OCI-LY1 (cell line): Measurements from ENCODE around the gene GNA12.

ENCODE experiments used
- H2AFZ ChIP-seq: fragments of 200-600 bp; sonication (generic), shearing (Covaris generic); 2 replicates; pipeline ENCODE4 v1.6.0; 2014; ENCODE audit warnings: antibody characterized with exemption, mild to moderate bottlenecking, low read length
- H3F3A ChIP-seq: fragments of 200-600 bp; sonication (generic), shearing (Covaris generic); 2 replicates; pipeline ENCODE4 v1.6.0; 2014; ENCODE audit warnings: mild to moderate bottlenecking, antibody characterized with exemption, low read length, moderate library complexity; ENCODE audit not compliant: insufficient read depth
- H3K27ac ChIP-seq: fragments of 200-600 bp; sonication (generic); 2 replicates; pipeline ENCODE4 v1.5.1; 2014; ENCODE audit warnings: low read length, mixed run types, mild to moderate bottlenecking, low read depth; ENCODE audit not compliant: poor library complexity, severe bottlenecking
- H3K27me3 ChIP-seq: fragments of 200-600 bp; sonication (generic); 2 replicates; pipeline ENCODE4 v1.6.0; 2014; ENCODE audit warnings: antibody characterized with exemption, mild to moderate bottlenecking, low read length, moderate library complexity; ENCODE audit not compliant: insufficient read depth
- H3K36me3 ChIP-seq: fragments of 200-600 bp; sonication (generic); 2 replicates; pipeline ENCODE4 v1.6.1; 2014; ENCODE audit warnings: mild to moderate bottlenecking, antibody characterized with exemption, low read length, moderate library complexity, mixed read lengths; ENCODE audit not compliant: insufficient read depth
- H3K4me1 ChIP-seq: fragments of 200-600 bp; sonication (generic); 2 replicates; pipeline ENCODE4 v1.5.1; 2014; ENCODE audit warnings: mild to moderate bottlenecking, low read length, moderate library complexity; ENCODE audit not compliant: insufficient read depth, severe bottlenecking
- H3K4me2 ChIP-seq: fragments of 200-600 bp; sonication (generic), shearing (Covaris generic); 2 replicates; pipeline ENCODE4 v1.6.1; 2014; ENCODE audit warnings: low read length
- H3K4me3 ChIP-seq: fragments of 200-600 bp; sonication (generic); 2 replicates; pipeline ENCODE4 v1.5.1; 2014; ENCODE audit warnings: low read length, low read depth, mild to moderate bottlenecking, mixed read lengths; ENCODE audit not compliant: poor library complexity, severe bottlenecking
- H3K79me2 ChIP-seq: fragments of 200-600 bp; shearing (Covaris generic); 2 replicates; pipeline ENCODE4 v1.6.1; 2016; ENCODE audit warnings: mixed run types, low read length, mixed read lengths; ENCODE audit not compliant: insufficient read depth
- H3K9ac ChIP-seq: fragments of 200-600 bp; sonication (generic), shearing (Covaris generic); 2 replicates; pipeline ENCODE4 v1.6.1; 2014; ENCODE audit warnings: mild to moderate bottlenecking, low read length, mixed read lengths
- H3K9me2 ChIP-seq: fragments of 200-600 bp; sonication (generic), shearing (Covaris generic); 2 replicates; pipeline ENCODE4 v1.6.1; 2014; ENCODE audit warnings: low read depth, mild to moderate bottlenecking, low read length, mixed read lengths
- H3K9me3 ChIP-seq: fragments of 200-600 bp; shearing (Covaris generic); 2 replicates; pipeline ENCODE4 v1.6.1; 2014; ENCODE audit warnings: low read length, mixed read lengths
- H4K20me1 ChIP-seq: fragments of 200-600 bp; sonication (generic), shearing (Covaris generic); 2 replicates; pipeline ENCODE4 v1.6.0; 2016; ENCODE audit warnings: mild to moderate bottlenecking, low read length; ENCODE audit not compliant: insufficient read depth
- CTCF ChIP-seq: fragments of 200-600 bp; sonication (generic), shearing (Covaris generic); IDR thresholded peaks from 2 replicates; pipeline ENCODE4 v1.5.1; 2017; ENCODE audit warnings: mild to moderate bottlenecking, antibody characterized with exemption, low read length, moderate library complexity, mixed read lengths
- EZH2 ChIP-seq: fragments of 200-600 bp; sonication (generic), shearing (Covaris generic); IDR thresholded peaks from 2 replicates; pipeline ENCODE4 v1.8.0; 2017; ENCODE audit warnings: borderline replicate concordance, mixed run types, mild to moderate bottlenecking, antibody characterized with exemption, low read length, moderate library complexity, mixed read lengths

The GNA12 gene

GRCh38 chr7:2837496-2837895 is 6.6 kb downstream of the GNA12 start:
- H3F3A ChIP-seq, result no peaks in the 10 kb centered on the region
- H3K4me1 ChIP-seq, result peaks cover 8% of the 10 kb centered on the region
- H3K27ac ChIP-seq, result no peak overlapping the region
- H2AFZ ChIP-seq, result no peak overlapping the region
- H3K4me3 ChIP-seq, result no peak overlapping the region
- no peaks in the 10 kb centered on the region for H3K79me2 ChIP-seq
- H3K9me3 ChIP-seq, result no peaks in the 10 kb centered on the region
- no peak overlapping the region for H3K4me2 ChIP-seq
- no peaks in the 10 kb centered on the region for H3K9me2 ChIP-seq
- no peaks in the 10 kb centered on the region; the same call in 1 of the 2 replicates for H3K36me3 ChIP-seq
- H3K9ac ChIP-seq, result no peak overlapping the region
- TF ChIP-seq EZH2 (no peak), CTCF (no peak)
- no peaks in the 10 kb centered on the region for H4K20me1 ChIP-seq
- H3K27me3 ChIP-seq, result no peaks in the 10 kb centered on the region

GRCh38 chr7:2834748-2835441 is 9.2 kb downstream of the GNA12 start:
- H3K4me1 ChIP-seq, result peaks cover 8% of the 10 kb centered on the region
- H3K79me2 ChIP-seq, result no peaks in the 10 kb centered on the region
- no peaks in the 10 kb centered on the region for H3K9me2 ChIP-seq
- H3K9me3 ChIP-seq, result no peaks in the 10 kb centered on the region
- no peak overlapping the region for H3K4me3 ChIP-seq
- no peaks in the 10 kb centered on the region for H3F3A ChIP-seq
- H3K27me3 ChIP-seq, result no peaks in the 10 kb centered on the region
- no peak overlapping the region for H3K4me2 ChIP-seq
- no peak for TF ChIP-seq EZH2
- no peak for TF ChIP-seq CTCF
- no peaks in the 10 kb centered on the region; the same call in 1 of the 2 replicates for H3K36me3 ChIP-seq
- no peak overlapping the region for H2AFZ ChIP-seq
- H4K20me1 ChIP-seq, result no peaks in the 10 kb centered on the region
- H3K9ac ChIP-seq, result no peak overlapping the region
- H3K27ac ChIP-seq, result no peak overlapping the region

- Histone ChIP-seq H3F3A (no peaks in the 10 kb centered on the region), H3K9ac (no peak overlapping the region), H3K27me3 (no peaks in the 10 kb centered on the region), H3K79me2 (no peaks in the 10 kb centered on the region), H3K4me2 (no peak overlapping the region), H3K4me1 (no peaks in the 10 kb centered on the region), H3K9me2 (no peaks in the 10 kb centered on the region), H3K36me3 (no peaks in the 10 kb centered on the region; the same call in 1 of the 2 replicates), H3K9me3 (no peaks in the 10 kb centered on the region), H3K4me3 (no peak overlapping the region), H3K27ac (no peak overlapping the region), H4K20me1 (no peaks in the 10 kb centered on the region), H2AFZ (no peak overlapping the region)
- TF ChIP-seq EZH2, result no peak
- TF ChIP-seq CTCF, result no peak
Measured at GRCh38 chr7:2833083-2833910, 10.8 kb downstream of the GNA12 start.
